NCI-H2029 treated with DMSO at 0.1 percent for 48 hours (cell line): ENCODE results near the gene CCKAR.
"Not testable (repeated sequence)": the region's sequence is repeated elsewhere in the genome, so short reads cannot be mapped to it uniquely, and the experiment has no call there.

Experiments
- DNase-seq: peaks from one replicate; lab custom pipeline; 2025; lab: John Stamatoyannopoulos, UW

The CCKAR gene, protein sequence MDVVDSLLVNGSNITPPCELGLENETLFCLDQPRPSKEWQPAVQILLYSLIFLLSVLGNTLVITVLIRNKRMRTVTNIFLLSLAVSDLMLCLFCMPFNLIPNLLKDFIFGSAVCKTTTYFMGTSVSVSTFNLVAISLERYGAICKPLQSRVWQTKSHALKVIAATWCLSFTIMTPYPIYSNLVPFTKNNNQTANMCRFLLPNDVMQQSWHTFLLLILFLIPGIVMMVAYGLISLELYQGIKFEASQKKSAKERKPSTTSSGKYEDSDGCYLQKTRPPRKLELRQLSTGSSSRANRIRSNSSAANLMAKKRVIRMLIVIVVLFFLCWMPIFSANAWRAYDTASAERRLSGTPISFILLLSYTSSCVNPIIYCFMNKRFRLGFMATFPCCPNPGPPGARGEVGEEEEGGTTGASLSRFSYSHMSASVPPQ

GRCh38 chr4:26490111-26490959 is at the start of gene CCKAR:
CCKAR (minus strand) TSS chr4:26490484; CDS start chr4:26490267, 217 bp downstream.
- DNase-seq: peak; percentile 47

DNA sequence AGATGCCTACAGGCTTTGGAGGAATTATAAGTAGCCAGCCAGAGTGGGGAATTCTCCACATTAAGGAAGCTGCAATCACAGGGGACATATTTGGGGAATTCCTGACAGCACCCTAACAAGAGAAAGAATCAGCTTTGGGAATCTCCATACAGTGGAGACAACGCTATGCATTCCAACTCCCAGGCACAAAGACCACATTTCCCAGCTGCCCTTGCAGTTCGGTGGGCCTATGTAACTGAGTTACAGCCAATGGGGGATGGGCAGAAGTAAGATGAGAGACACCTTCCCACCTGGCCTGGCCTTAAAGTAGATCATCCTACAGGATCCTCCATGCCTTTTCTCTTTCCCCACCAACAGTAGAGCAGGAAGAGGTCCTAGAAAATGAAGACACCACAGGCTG is 43.4 kb upstream of the CCKAR start:
- no peak for DNase-seq

DNA sequence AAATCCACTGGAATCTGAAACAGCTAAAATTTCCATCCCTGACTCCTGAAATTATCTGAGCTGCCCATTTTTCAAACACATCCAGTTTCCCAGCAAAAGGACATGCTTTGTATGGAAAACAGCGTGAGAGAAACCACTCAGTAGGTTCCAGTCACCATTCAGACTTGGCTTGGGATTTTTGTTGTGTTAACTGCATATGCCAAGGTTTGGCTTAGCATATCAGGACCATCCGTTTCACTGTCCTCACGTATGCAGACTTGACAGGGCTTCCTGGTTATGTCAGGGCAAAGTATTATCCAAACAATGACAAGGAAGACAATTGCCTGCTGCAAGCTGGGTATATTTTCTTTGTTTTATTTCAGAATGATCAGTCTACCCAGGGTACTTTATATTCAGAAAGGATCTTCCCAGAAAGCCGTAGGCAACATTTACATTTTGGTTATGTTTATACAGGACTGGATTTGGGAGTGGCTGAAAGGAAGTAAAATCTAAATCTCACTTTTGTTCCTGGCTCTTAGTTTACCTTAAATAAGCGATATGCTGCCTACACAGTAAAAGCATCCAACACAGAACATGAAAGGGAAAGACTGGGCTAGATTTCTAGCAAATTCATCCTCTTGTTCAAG is 41.3 kb upstream of the CCKAR start:
- DNase-seq: no peak

DNA sequence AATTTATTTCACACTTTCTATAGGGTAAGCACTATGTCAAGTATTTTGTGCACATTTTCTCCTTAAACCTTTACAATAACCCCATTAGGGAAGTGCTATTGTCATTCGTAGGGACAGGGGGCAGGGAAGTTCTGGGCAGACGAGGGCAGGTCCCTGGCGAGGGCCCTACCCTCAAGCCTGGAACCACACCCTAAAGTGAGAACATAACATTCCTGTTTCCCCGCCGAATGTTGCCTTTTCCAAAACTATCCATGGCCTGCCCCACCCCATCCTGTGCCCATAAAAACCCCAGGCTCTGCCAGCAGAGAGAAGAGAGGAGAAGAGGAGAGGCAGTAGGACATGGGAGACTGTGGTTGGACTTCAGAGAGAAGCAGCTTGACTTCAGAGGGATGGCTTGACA is 39.8 kb upstream of the CCKAR start:
- no peak for DNase-seq

- DNase-seq: no peak
Measured at GRCh38 chr4:26529479-26529878, 39.2 kb upstream of the CCKAR start.

- DNase-seq: no peak
Measured at GRCh38 chr4:26525771-26526150, 35.5 kb upstream of the CCKAR start.

DNA sequence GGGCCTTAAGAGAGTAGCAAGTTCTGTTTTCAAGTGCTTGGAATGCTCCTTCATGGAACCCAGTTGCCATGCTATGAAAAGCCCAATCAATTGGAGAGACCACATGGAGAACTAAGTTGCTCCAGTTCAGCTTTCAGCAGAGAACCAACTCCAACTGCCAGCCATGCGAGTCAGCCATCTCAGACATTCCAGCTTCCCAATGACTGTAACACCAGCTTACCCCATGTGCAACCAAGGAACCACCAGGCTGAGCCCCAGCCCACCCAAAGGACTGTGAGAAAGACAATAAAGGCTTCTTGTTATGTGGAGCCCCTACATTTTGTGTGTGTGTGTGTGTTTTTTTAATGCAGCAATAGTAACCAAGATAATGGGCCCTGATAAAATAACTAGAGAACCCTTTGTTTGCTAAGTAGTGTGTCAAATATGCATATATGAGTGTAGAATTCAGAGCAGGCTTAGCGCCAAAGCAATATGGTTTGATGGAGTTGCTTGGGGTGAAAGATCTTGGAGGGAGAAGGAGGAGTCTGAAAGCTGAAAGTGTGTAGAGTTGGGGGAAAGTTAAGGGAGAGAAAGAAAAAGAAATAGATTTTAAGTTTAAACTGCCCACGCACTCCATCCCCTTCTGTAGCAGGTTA is 35.0 kb upstream of the CCKAR start:
- DNase-seq: no peak

DNA sequence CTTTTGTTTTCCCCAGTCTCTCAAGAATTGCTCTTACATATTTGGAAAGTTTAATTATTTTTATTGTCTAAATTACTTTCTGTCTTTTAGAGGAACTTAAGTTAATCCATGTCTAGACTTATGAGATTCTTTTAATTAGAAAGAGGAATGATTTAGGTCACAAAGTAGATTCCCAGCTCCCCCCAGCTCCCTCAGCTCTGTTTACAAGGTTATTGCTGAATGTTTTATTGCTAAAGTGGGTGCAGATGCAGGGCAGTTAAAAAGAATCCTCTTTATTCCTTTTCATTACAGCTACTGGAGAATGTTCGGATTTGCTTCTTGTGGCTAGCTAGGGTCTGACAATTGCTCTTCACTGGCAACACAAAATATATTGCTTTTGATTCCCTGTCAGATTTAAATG is 33.7 kb upstream of the CCKAR start:
- no peak for DNase-seq

DNA sequence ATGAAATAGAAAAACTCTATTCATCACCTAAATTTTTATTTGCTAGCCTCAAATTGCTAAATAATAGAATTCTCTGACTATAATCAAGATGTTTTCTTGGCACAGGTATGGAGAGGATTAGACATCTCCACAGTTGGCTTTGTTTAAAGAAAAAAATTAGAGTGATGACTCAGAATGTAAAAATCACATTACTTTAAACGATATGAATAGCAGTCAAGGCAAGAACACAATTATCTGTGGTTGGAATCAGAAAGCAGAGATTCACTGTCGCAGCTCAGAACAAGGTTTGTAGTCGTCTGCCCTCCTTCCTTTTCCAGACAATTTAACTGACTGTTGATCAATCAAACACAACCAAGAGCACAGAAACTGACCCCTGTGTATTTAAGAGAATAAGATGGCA is 32.2 kb upstream of the CCKAR start:
- DNase-seq: no peak

DNA sequence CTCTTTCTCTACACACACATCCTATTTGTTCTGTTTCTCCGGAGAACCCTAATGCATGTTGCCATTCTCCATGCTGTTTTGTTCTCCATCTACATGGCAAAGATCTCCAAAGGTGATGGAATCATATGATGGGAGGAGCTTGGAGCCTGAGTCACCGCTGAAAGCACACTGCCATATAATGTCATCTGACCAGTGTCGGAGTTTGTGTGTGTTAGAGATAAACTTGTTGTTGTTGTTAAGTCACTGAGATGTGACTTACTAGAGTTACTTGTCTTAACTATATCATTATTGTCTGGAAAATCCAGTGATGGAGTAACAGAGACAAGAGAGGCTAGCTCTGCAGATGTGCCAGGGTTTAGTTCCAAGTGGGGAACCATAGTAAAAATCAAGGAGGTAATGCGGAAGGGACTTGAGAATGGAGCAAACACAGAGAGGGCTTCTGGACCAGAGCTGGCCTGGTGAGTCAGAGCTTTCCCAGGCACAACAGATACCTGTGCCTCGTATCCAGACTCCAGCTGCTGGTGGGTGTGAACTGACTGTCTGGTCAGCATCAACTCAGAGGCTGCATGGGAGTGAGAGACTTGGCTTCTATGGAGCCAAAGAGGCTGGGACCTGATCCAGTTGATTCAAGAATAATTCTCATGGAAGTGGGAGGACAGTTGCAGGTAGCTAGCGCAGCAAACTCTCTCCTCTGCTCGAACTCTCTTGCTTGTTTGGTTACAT is 30.6 kb upstream of the CCKAR start:
- DNase-seq: no peak

- DNase-seq: no peak
Measured at GRCh38 chr4:26515936-26516335, 25.7 kb upstream of the CCKAR start.

- no peak for DNase-seq
Measured at GRCh38 chr4:26510334-26510964, 20.2 kb upstream of the CCKAR start.

DNA sequence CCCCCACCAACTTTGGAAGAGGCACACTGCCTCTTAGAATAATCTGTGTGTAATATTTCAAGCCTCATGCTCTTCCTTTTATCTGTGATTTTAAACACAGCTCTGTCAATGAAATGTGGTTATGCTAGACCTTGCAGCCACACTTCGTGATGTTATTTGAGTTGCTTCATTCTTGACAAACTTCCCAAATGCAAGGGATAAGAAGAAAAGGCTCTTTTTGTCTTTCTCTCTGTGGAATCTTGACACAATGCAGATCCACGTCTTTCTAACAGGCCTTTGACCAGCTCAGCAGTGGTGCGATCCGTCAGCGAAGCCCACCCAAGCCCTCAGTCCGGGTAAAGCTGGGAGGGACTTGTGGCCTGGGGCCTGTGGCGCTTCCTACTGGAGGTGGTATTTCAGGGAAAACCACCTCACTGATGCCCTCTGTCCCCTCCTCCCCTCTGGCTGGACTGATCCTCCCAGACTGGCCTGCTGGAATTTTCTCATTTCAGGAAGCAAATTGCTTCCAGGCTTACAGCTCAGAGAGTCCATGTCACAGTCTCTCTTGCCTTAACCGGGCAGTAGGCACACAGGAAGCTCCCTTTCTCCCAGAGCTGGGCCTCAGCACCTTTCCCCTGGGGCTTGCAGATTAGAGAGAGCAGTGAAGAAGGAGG is 19.5 kb upstream of the CCKAR start:
- DNase-seq: no peak

DNA sequence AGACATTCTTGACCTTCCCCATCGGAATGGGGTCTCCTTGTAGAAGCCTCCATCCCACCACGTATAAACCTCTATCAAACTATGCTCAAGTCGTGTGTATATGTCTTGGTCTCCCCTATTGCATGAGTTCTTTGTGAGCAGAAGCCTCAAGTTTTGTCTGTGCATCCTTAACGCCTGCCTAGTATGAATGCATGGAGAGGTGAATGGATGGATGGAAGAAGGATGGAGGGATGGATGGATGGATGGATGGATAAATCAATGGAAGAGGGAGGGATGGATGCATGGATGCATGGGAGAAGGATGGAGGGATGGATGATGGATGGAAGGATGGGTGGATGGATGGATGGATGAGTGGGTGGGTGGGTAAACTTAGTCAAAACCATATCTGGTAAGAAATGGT is 17.0 kb upstream of the CCKAR start:
- no peak for DNase-seq

GRCh38 chr4:26503844-26504243 is 13.6 kb upstream of the CCKAR start:
- DNase-seq: no peak

GRCh38 chr4:26503427-26503826 is 13.1 kb upstream of the CCKAR start:
- no peak for DNase-seq

GRCh38 chr4:26500565-26500999 is 10.3 kb upstream of the CCKAR start:
- not testable (repeated sequence) for DNase-seq

- no peak for DNase-seq
Measured at GRCh38 chr4:26496207-26496783, 6.0 kb upstream of the CCKAR start.

- no peak for DNase-seq
Measured at GRCh38 chr4:26493461-26493860, 3.2 kb upstream of the CCKAR start.
